ACC112 (cell line): ENCODE data around the gene VPS4B.
A peak's percentile ranks its signal among the peaks of the same experiment; 100 is the strongest.

Experiments used
- H2AFZ ChIP-seq: fragments of 200-600 bp; sonication (generic); one replicate; pipeline ENCODE4 v1.6.0; 2017; ENCODE audit warnings: antibody characterized with exemption, low read length; ENCODE audit not compliant: unreplicated experiment
- H3K27ac ChIP-seq: fragments of 200-600 bp; sonication (generic); 2 replicates; pipeline ENCODE4 v1.5.1; 2014; ENCODE audit warnings: low read depth, mild to moderate bottlenecking, antibody characterized with exemption, low read length, moderate library complexity
- H3K27me3 ChIP-seq: fragments of 200-600 bp; sonication (generic); 2 replicates; pipeline ENCODE4 v1.6.1; 2014; ENCODE audit warnings: mild to moderate bottlenecking, antibody characterized with exemption, low read length, moderate library complexity, mixed read lengths; ENCODE audit not compliant: insufficient read depth
- H3K36me3 ChIP-seq: fragments of 200-600 bp; sonication (generic); 2 replicates; pipeline ENCODE4 v1.6.1; 2016; ENCODE audit warnings: mild to moderate bottlenecking, antibody characterized with exemption, low read length, moderate library complexity, mixed read lengths; ENCODE audit not compliant: insufficient read depth
- H3K4me1 ChIP-seq: fragments of 200-600 bp; sonication (generic); one replicate; pipeline ENCODE4 v1.6.1; 2016; ENCODE audit warnings: low read length, mixed read lengths; ENCODE audit not compliant: insufficient read depth, unreplicated experiment, control insufficient read depth
- H3K4me3 ChIP-seq: fragments of 200-600 bp; sonication (generic); 2 replicates; pipeline ENCODE4 v1.5.1; 2014; ENCODE audit warnings: mild to moderate bottlenecking, low read depth, low read length
- H3K79me2 ChIP-seq: fragments of 200-600 bp; sonication (generic); one replicate; pipeline ENCODE4 v1.6.0; 2016; ENCODE audit warnings: low read length; ENCODE audit not compliant: control insufficient read depth, unreplicated experiment, insufficient read depth

The VPS4B gene

DNA sequence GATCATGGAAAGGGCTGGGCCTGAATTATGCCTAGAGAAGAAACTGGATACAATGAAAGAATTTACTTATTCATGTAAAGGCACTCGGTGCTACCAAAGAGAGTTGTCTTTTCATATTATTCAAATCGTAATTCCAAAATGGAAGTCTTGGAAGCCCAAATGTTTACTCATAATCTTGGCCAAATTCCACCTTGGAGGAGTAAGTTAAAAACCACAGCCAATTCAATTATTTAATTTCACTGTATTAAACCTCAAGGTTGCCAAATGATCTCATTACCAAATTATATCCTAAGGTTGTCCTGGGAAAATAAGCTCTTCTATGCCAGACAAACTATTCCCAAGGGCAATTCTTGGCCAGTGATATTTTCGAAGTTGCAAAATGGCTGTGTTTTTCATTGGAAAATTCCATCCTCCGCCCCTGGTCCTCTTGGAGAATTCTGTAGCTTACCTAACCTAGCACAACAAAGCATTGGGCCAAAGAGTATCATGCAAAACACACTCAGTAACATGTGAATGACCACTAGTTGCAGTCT is 11.1 kb upstream of the VPS4B start:
- Histone ChIP-seq H3K4me1 (no peaks in the 10 kb centered on the region), H3K4me3 (no peak overlapping the region), H2AFZ (peak overlapping the region; percentile 65), H3K36me3 (no peaks in the 10 kb centered on the region), H3K27ac (no peak overlapping the region), H3K27me3 (no peaks in the 10 kb centered on the region), H3K79me2 (no peaks in the 10 kb centered on the region)

DNA sequence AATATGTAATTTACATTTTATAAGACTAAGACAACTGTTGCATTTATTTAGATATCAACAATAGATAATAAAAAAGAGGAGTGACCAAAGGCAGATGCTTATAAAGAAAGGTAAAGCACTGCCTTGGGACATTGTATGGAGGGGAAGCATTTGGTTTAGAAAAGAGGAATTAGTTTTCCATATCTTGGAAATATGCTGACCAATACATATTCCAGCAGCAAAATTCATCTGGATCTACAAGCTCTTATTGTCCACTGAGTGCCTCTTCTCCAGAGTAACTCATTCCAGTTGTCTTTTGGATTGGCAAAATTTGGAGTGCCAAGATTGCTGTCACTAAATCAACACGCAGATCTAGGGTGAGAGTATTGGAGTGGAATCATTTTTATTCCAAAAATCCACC is 8.9 kb upstream of the VPS4B start:
- Histone ChIP-seq H3K27me3 (no peaks in the 10 kb centered on the region), H3K4me3 (no peak overlapping the region), H3K79me2 (no peaks in the 10 kb centered on the region), H3K36me3 (no peaks in the 10 kb centered on the region), H2AFZ (no peak overlapping the region), H3K4me1 (no peaks in the 10 kb centered on the region), H3K27ac (no peak overlapping the region)

DNA sequence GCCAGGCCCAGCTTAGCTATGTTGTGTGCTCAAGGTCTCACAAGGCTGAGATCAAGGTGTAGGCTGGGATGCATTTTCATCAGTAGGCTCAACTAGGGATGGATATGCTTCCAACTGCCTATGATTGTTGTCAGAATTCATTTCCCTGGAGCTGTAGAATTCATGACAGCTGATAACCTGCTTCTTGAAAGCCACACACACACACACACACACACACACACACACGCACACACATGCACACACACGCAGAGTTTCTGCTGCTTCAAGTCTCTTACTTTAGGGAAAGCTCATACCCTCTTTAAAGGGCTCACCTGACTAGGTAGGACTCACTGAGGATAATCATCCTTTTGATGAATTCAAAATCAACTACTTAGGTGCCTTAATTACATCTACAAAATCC is 8.2 kb upstream of the VPS4B start:
- Histone ChIP-seq H2AFZ (no peak overlapping the region), H3K4me3 (no peak overlapping the region)

DNA sequence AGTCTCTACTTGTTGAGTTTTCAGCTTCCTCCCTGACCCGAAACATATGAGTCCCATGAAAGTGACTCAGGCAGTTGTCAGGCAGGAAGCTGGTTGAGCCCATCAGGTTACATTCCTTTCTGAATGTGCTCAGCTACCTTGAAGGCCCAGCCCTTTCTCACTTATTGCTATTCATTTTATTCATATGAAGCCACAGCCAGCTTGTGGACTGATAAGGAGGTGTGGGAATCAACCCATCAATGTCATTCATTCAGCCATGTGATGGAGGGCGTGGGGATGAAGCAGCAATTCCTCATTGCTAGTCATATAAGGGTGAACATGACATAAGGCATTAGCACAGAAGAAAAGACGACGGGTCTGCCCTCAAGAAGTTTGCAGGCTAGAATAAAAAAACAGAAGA is 5.3 kb upstream of the VPS4B start:
- no peak overlapping the region for H2AFZ ChIP-seq
- H3K27ac ChIP-seq: no peak overlapping the region
- H3K36me3 ChIP-seq: no peaks in the 10 kb centered on the region
- peaks cover 3% of the 10 kb centered on the region for H3K4me1 ChIP-seq
- no peak overlapping the region for H3K4me3 ChIP-seq
- H3K27me3 ChIP-seq: no peaks in the 10 kb centered on the region
- H3K79me2 ChIP-seq: no peaks in the 10 kb centered on the region

More for the DNA sequence above, 8.2 kb upstream of the VPS4B start:
- no peaks in the 10 kb centered on the region for H3K27me3 ChIP-seq
- no peaks in the 10 kb centered on the region for H3K4me1 ChIP-seq
- no peak overlapping the region for H3K27ac ChIP-seq
- H3K36me3 ChIP-seq: no peaks in the 10 kb centered on the region
- no peaks in the 10 kb centered on the region for H3K79me2 ChIP-seq

DNA sequence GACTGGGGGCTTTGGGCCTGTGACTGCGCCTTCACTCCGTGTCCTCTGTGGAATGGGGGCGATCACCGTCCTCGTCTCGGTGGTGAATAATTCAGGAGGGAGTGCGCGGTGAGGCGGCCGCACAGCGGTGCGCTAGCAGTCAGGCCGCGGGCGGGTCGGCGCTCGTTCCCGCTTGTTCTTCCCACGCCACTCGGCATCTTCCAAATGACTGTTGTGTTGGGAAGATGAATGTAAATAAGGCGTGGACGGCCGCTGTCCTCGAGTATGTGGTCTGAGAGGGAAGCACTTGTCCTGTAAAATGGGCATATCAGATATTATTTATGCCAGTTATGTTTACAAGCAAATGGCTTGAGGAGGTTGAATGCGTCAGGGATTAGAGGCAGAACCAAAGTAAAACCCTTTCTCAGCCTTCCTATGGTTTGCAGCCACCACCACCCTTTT is 608 bp upstream of the VPS4B start:
- Histone ChIP-seq H3K27me3 (no peaks in the 10 kb centered on the region), H3K79me2 (peaks cover 43% of the 10 kb centered on the region), H3K4me1 (peaks cover 3% of the 10 kb centered on the region), H3K36me3 (peaks cover 5% of the 10 kb centered on the region), H3K27ac (peak overlapping the region; percentile 92), H2AFZ (peak overlapping the region; percentile 34), H3K4me3 (peak overlapping the region; percentile 98)

DNA sequence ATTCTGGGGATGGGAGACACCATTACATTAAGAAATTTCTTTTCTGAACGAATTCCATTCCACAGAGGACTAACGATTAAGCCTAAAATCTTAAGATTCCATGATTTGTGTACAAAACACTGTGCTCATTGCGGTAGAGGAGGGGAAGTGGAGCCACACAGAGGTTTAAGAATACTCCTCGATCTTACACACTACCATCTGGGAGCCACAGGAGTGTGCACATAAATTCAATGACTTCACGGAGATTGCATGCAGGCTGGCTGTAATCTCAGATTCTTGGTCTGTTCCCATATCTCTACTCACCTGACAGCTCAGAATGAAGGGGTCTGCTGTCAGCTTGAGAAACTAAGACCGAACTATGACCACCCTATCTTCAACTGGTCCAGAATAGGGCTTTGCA is 762 bp downstream of the VPS4B start:
- H3K79me2 ChIP-seq: peaks cover 56% of the 10 kb centered on the region
- peak overlapping the region; percentile 92 for H3K27ac ChIP-seq
- no peak overlapping the region for H2AFZ ChIP-seq
- H3K27me3 ChIP-seq: no peaks in the 10 kb centered on the region
- peaks cover 3% of the 10 kb centered on the region for H3K4me1 ChIP-seq
- peak overlapping the region; percentile 98 for H3K4me3 ChIP-seq
- peaks cover 16% of the 10 kb centered on the region for H3K36me3 ChIP-seq

DNA sequence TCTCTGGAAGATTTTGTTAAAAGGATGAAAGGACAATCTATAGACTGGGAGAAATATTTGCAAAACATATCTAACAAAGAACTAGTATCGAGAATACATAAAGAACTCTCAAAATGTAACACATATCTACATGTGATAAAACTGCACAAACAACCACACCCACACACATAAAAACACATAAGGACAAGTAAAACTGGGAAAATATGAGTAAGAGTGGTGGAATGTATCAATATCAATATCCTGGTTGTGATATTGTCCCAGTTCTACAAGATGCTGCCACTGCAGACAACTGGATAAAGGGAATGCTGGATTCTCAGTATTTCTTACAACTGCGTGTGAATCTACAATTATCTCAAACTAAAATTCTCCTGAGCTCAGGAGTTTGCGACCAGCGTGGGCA is 9.3 kb downstream of the VPS4B start:
- Histone ChIP-seq H2AFZ (no peak overlapping the region), H3K4me3 (no peak overlapping the region), H3K79me2 (peaks cover 70% of the 10 kb centered on the region), H3K36me3 (peaks cover 32% of the 10 kb centered on the region), H3K4me1 (peaks cover 46% of the 10 kb centered on the region), H3K27me3 (no peaks in the 10 kb centered on the region), H3K27ac (no peak overlapping the region)

DNA sequence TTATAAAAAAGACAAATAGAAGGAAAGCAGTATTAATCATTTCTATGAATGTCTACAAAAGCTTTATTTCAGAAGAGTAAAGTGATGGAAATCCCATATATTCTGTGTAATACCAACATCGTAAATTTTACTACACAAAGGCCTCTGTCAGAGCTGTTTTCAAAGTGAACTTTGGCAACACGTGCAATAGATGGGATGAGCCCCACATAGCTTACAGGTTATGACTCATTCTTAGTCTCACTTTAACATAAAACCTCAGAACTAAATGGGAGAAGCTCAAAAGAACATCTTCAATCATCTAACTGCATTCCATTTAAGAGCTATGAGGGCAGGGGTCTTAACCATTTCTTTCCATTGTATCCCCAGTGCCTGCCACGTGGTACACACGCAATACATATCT is 11.5 kb downstream of the VPS4B start:
- no peak overlapping the region for H3K4me3 ChIP-seq
- peaks cover 66% of the 10 kb centered on the region for H3K79me2 ChIP-seq
- H3K4me1 ChIP-seq: peaks cover 55% of the 10 kb centered on the region
- H3K36me3 ChIP-seq: peaks cover 31% of the 10 kb centered on the region
- no peak overlapping the region for H2AFZ ChIP-seq
- peak overlapping the region; percentile 78 for H3K27ac ChIP-seq
- no peaks in the 10 kb centered on the region for H3K27me3 ChIP-seq

DNA sequence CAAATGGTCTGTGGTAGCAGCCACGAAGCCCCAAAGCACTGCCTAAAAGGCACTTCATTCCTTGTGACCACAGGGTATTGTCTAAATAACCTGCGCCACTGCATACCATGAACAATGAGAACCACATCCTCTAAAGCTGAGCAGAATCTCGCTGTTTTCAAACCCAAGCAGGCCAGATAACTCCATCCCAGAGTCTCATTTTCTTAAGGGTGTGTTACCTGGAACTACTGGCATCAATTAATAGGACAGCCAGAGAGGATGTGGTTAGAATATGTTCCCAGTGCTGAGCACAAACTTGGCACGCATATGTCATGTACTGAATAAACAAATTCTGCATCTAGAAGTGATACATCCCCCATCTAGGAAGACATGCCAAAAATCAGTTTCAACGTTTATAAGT is 13.0 kb downstream of the VPS4B start:
- Histone ChIP-seq H3K4me3 (no peak overlapping the region; the same call in 1 of the 2 replicates), H3K36me3 (peaks cover 32% of the 10 kb centered on the region), H3K79me2 (peaks cover 57% of the 10 kb centered on the region), H3K27me3 (no peaks in the 10 kb centered on the region), H3K4me1 (peaks cover 55% of the 10 kb centered on the region), H2AFZ (no peak overlapping the region), H3K27ac (peak overlapping the region; percentile 78)

DNA sequence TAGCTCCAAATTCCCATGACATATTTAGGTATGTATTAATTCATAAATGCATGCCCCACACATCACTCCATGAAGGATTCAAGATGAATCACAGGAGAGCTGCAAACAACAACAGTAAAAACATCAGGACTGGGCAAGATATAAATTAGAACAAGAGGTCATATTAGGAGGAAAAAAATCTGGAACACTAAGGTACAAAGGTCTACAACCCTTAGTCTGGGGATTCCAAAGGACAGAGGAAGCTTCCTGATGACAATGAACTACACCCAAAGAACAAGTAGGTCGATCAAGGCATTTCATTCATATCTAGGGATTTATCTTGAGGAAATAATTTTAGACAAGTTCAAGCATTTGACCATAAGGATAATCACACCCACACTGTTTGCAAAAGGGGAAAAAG is 14.5 kb downstream of the VPS4B start:
- Histone ChIP-seq H3K36me3 (peaks cover 43% of the 10 kb centered on the region), H3K79me2 (peaks cover 47% of the 10 kb centered on the region), H3K27ac (peak overlapping the region; percentile 78), H3K27me3 (no peaks in the 10 kb centered on the region), H3K4me3 (no peak overlapping the region), H3K4me1 (peaks cover 51% of the 10 kb centered on the region), H2AFZ (no peak overlapping the region)

DNA sequence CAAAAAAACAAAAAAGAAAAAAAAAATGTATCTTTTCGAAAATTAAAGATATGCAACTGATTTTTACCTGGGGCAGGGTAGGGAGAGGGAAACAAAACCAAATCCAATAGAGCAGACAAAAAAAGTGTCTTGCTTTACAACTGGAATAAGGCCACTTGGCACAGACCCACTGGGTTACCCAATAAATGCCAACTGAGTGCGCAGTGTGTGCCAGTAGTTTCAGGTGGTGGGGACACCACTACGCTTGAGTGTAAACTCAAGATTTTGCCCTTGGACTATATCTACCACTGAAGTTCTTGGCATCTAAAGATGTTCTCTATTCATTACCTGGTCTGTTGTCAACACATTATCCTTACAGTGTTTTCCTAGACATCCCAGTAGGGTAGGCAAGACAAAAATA is 16.3 kb downstream of the VPS4B start:
- H3K27me3 ChIP-seq: no peaks in the 10 kb centered on the region
- H3K4me1 ChIP-seq: peaks cover 40% of the 10 kb centered on the region
- H3K36me3 ChIP-seq: peaks cover 54% of the 10 kb centered on the region
- H3K4me3 ChIP-seq: no peak overlapping the region
- H2AFZ ChIP-seq: no peak overlapping the region
- H3K27ac ChIP-seq: no peak overlapping the region
- H3K79me2 ChIP-seq: peaks cover 42% of the 10 kb centered on the region
